ENCODE measurements around the gene NR2F1.

DNA sequence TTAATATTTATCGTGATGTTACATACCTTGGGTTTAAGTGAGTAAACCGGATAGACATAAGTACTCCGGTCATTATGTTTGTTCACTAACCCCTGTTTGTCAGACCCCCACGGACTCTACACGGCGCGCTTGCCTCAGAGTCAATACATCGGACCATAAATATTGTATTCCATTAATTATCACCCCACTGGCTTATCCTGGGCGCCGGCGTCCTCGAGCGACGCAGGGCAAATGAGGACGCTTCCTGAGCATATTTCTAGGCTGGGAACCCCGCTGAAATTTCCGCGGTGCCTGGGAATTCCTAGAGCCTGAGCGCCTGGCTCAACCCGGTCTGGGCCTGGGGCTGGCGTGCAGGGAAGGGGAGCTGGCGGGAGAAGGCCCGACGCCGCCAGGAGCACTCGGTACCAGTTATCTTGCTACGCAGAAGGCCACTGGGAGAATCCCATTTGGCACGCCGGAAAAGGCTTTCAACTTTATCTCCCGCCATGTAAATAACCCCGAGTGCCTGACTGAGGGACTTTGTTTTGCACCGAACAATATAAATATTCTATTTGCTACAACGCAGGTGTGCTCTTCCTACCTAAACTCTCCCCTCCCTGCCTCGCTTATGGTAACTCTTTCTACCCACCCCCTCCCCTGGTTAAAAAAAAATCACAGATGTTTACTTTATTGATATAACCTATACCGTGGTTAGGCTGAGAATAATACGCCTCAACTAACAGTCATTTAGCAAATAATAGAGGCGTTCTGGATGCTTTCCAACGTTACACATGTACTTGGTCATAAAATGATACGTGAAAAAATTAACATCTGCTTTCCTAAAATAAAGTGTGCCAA is 19.4 kb downstream of the NR2F1 start:
- TF ChIP-seq, protein P1, sequence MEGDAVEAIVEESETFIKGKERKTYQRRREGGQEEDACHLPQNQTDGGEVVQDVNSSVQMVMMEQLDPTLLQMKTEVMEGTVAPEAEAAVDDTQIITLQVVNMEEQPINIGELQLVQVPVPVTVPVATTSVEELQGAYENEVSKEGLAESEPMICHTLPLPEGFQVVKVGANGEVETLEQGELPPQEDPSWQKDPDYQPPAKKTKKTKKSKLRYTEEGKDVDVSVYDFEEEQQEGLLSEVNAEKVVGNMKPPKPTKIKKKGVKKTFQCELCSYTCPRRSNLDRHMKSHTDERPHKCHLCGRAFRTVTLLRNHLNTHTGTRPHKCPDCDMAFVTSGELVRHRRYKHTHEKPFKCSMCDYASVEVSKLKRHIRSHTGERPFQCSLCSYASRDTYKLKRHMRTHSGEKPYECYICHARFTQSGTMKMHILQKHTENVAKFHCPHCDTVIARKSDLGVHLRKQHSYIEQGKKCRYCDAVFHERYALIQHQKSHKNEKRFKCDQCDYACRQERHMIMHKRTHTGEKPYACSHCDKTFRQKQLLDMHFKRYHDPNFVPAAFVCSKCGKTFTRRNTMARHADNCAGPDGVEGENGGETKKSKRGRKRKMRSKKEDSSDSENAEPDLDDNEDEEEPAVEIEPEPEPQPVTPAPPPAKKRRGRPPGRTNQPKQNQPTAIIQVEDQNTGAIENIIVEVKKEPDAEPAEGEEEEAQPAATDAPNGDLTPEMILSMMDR (IDR thresholded peaks at IDR 0.05; ENCODE audit: poor library complexity), result no peak
- peak; percentile 83 for TF ChIP-seq EZH2 (IDR thresholded peaks at IDR 0.05; ENCODE audit: borderline replicate concordance)
